ENCODE data around the gene ZNF326.

Gene ZNF326

GRCh38 chr1:89950703-89951102, 44.2 kb upstream of the ZNF326 start:
- no peak for TF ChIP-seq CTCF (IDR thresholded peaks at IDR 0.05; ENCODE audit: low read depth, low read length)
- H3K27me3 ChIP-seq, result no peaks in the 10 kb centered on the region
- H3K4me1 ChIP-seq, result no peaks in the 10 kb centered on the region
- H3K9me3 ChIP-seq, result no peaks in the 10 kb centered on the region
- H3K36me3 ChIP-seq, result no peaks in the 10 kb centered on the region
- DNase-seq, result no peak
- H3K4me3 ChIP-seq (ENCODE audit: low read depth, low read length), result no peak overlapping the region

- Histone ChIP-seq H3K36me3 (no peaks in the 10 kb centered on the region), H3K4me3 (ENCODE audit: low read depth, low read length) (no peak overlapping the region), H3K9me3 (no peaks in the 10 kb centered on the region), H3K4me1 (no peaks in the 10 kb centered on the region), H3K27me3 (no peaks in the 10 kb centered on the region)
- DNase-seq, result no peak
- TF ChIP-seq CTCF (IDR thresholded peaks at IDR 0.05; ENCODE audit: low read depth, low read length), result no peak
Observed at GRCh38 chr1:89951766-89952604, 42.9 kb upstream of the ZNF326 start.

- no peak overlapping the region for H3K4me3 ChIP-seq (ENCODE audit: low read depth, low read length)
- H3K4me1 ChIP-seq, result no peaks in the 10 kb centered on the region
- H3K27me3 ChIP-seq, result no peaks in the 10 kb centered on the region
- H3K9me3 ChIP-seq, result no peaks in the 10 kb centered on the region
- TF ChIP-seq CTCF (IDR thresholded peaks at IDR 0.05; ENCODE audit: low read depth, low read length), result no peak
- no peak for DNase-seq
- no peaks in the 10 kb centered on the region for H3K36me3 ChIP-seq
Observed at GRCh38 chr1:89952605-89953130, 42.2 kb upstream of the ZNF326 start.

GRCh38 chr1:89953131-89953626, 41.7 kb upstream of the ZNF326 start:
- Histone ChIP-seq H3K27me3 (no peaks in the 10 kb centered on the region), H3K4me1 (no peaks in the 10 kb centered on the region)

GRCh38 chr1:89953929-89954328, 41.0 kb upstream of the ZNF326 start:
- Histone ChIP-seq H3K27me3 (no peaks in the 10 kb centered on the region), H3K4me3 (ENCODE audit: low read depth, low read length) (no peak overlapping the region), H3K9me3 (no peaks in the 10 kb centered on the region), H3K4me1 (no peaks in the 10 kb centered on the region), H3K36me3 (no peaks in the 10 kb centered on the region)
- DNase-seq, result no peak
- no peak for TF ChIP-seq CTCF (IDR thresholded peaks at IDR 0.05; ENCODE audit: low read depth, low read length)

More at GRCh38 chr1:89953131-89953626, 41.7 kb upstream of the ZNF326 start:
- no peaks in the 10 kb centered on the region for H3K9me3 ChIP-seq
- no peaks in the 10 kb centered on the region for H3K36me3 ChIP-seq
- peak; percentile 37 for TF ChIP-seq CTCF (IDR thresholded peaks at IDR 0.05; ENCODE audit: low read depth, low read length)
- peak; percentile 36 for DNase-seq
- H3K4me3 ChIP-seq (ENCODE audit: low read depth, low read length), result no peak overlapping the region

GRCh38 chr1:89954401-89954800, 40.5 kb upstream of the ZNF326 start:
- H3K4me3 ChIP-seq (ENCODE audit: low read depth, low read length), result no peak overlapping the region
- no peaks in the 10 kb centered on the region for H3K4me1 ChIP-seq
- TF ChIP-seq CTCF (IDR thresholded peaks at IDR 0.05; ENCODE audit: low read depth, low read length), result no peak
- no peaks in the 10 kb centered on the region for H3K9me3 ChIP-seq
- no peaks in the 10 kb centered on the region for H3K36me3 ChIP-seq
- no peak for DNase-seq
- H3K27me3 ChIP-seq, result no peaks in the 10 kb centered on the region
